Mammary epithelial cell (primary cell): ENCODE measurements around the gene PVR.

Experiments
- EZH2 ChIP-seq: IDR thresholded peaks from 2 replicates; pipeline ENCODE4 v1.6.1; 2012; ENCODE audit warnings: low read length, inconsistent platforms, borderline replicate concordance
- TF ChIP-seq, protein P1 (sequence below), 2 donors: IDR thresholded peaks in 1 of 2; conservative IDR thresholded peaks in 1 of 2; 2 replicates each; pipeline ENCODE4 v1.5.1; 2011 to 2012; ENCODE audit warnings: inconsistent platforms in 2 of 2, low read length in 2 of 2, mild to moderate bottlenecking in 2 of 2, control low read depth in 1 of 2, low read depth in 1 of 2; ENCODE audit not compliant: insufficient read depth in 1 of 2; ENCODE audit errors: extremely low read depth in 1 of 2

DNA sequence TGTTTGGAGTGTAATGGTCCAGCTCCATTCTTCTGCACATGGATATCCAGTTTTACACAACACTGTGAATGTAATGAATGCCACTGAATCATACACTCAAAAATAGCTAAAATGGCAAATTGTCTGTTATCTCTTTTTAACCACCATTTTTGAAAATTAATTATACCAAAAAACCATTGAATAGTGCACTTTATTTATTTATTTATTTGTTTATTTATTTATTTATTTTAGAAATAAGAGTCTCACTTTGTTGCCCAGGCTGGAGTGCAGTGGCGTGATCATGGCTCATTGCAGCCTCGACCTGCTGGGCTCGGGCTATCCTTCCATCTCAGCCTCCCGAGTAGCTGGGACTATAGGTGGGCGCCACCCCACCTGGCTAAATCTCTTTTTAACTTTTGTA, 20.3 kb downstream of the PVR start:
- no peak for TF ChIP-seq EZH2
- TF ChIP-seq, protein P1, sequence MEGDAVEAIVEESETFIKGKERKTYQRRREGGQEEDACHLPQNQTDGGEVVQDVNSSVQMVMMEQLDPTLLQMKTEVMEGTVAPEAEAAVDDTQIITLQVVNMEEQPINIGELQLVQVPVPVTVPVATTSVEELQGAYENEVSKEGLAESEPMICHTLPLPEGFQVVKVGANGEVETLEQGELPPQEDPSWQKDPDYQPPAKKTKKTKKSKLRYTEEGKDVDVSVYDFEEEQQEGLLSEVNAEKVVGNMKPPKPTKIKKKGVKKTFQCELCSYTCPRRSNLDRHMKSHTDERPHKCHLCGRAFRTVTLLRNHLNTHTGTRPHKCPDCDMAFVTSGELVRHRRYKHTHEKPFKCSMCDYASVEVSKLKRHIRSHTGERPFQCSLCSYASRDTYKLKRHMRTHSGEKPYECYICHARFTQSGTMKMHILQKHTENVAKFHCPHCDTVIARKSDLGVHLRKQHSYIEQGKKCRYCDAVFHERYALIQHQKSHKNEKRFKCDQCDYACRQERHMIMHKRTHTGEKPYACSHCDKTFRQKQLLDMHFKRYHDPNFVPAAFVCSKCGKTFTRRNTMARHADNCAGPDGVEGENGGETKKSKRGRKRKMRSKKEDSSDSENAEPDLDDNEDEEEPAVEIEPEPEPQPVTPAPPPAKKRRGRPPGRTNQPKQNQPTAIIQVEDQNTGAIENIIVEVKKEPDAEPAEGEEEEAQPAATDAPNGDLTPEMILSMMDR (conservative IDR thresholded peaks at IDR 0.05 in 1 of 2, IDR thresholded peaks at IDR 0.05 in 1 of 2; ENCODE audit: extremely low read depth in 1 of 2, insufficient read depth in 1 of 2, low read depth in 1 of 2, low read length in 2 of 2): no peak
